ENCODE results near the gene SP4. TPM values are rescaled to one million over a fixed set of nuclear protein-coding genes. Genes with fewer than 3 reads are reported as not detected.

Gene SP4
- total RNA-seq, 2 donors from 2014 or later = 10.9 to 14.1 TPM

- H3K4me1 ChIP-seq (replicated peaks) = no peaks in the 10 kb centered on the region
- H3K9me3 ChIP-seq = no peaks in the 10 kb centered on the region
- TF ChIP-seq POLR2A (IDR thresholded peaks at IDR 0.05) (no peak), CTCF (IDR thresholded peaks at IDR 0.05) (no peak), POLR2AphosphoS5 (IDR thresholded peaks at IDR 0.05) (no peak)
- intact Hi-C loops (cut with DNase I) = no loop called here
- WGBS = 53% methylated on average over 8 of the region's 8 CpGs
- no peak for DNase-seq (ENCODE audit: low spot score)
- H3K27me3 ChIP-seq (replicated peaks; ENCODE audit: insufficient read depth) = no peaks in the 10 kb centered on the region
- no peaks in the 10 kb centered on the region for H3K36me3 ChIP-seq
- H3K27ac ChIP-seq = no peak overlapping the region
- no peak overlapping the region for H3K4me3 ChIP-seq
These were observed 2.1 kb downstream of the SP4 start for GRCh38 chr7:21429786-21430574.

- no peaks in the 10 kb centered on the region for H3K4me1 ChIP-seq (replicated peaks)
- H3K9me3 ChIP-seq = no peaks in the 10 kb centered on the region
- H3K27me3 ChIP-seq (replicated peaks; ENCODE audit: insufficient read depth) = no peaks in the 10 kb centered on the region
- DNase-seq (ENCODE audit: low spot score) = no peak
- 52% methylated on average over 3 of the region's 3 CpGs for WGBS
- no peak overlapping the region for H3K27ac ChIP-seq
- TF ChIP-seq POLR2AphosphoS5 (IDR thresholded peaks at IDR 0.05) = no peak
- H3K36me3 ChIP-seq = no peaks in the 10 kb centered on the region
- no peak overlapping the region for H3K4me3 ChIP-seq
- intact Hi-C loops (cut with DNase I) = no loop called here
These were observed 2.7 kb downstream of the SP4 start for GRCh38 chr7:21430575-21430954.

GRCh38 chr7:21443149-21443841 is 15.4 kb downstream of the SP4 start:
- no peaks in the 10 kb centered on the region for H3K36me3 ChIP-seq
- H3K4me3 ChIP-seq = no peak overlapping the region
- no peaks in the 10 kb centered on the region for H3K9me3 ChIP-seq
- H3K27ac ChIP-seq = no peak overlapping the region
- no peak for DNase-seq (ENCODE audit: low spot score)
- 77% methylated on average over 7 of the region's 7 CpGs for WGBS
- no peak for TF ChIP-seq CTCF (IDR thresholded peaks at IDR 0.05)
- TF ChIP-seq POLR2AphosphoS5 (IDR thresholded peaks at IDR 0.05) = no peak
- no peak for TF ChIP-seq POLR2A (IDR thresholded peaks at IDR 0.05)
- no peaks in the 10 kb centered on the region for H3K27me3 ChIP-seq (replicated peaks; ENCODE audit: insufficient read depth)
- intact Hi-C loops (cut with DNase I) = no loop called here
- no peaks in the 10 kb centered on the region for H3K4me1 ChIP-seq (replicated peaks)

GRCh38 chr7:21448974-21449373 is 21.1 kb downstream of the SP4 start:
- Histone ChIP-seq H3K4me3 (no peak overlapping the region), H3K4me1 (replicated peaks) (no peaks in the 10 kb centered on the region), H3K36me3 (no peaks in the 10 kb centered on the region), H3K9me3 (no peaks in the 10 kb centered on the region), H3K27ac (no peak overlapping the region), H3K27me3 (replicated peaks; ENCODE audit: insufficient read depth) (no peaks in the 10 kb centered on the region)
- intact Hi-C loops (cut with DNase I) = no loop called here
- TF ChIP-seq CTCF (IDR thresholded peaks at IDR 0.05) = no peak
- TF ChIP-seq POLR2A (IDR thresholded peaks at IDR 0.05) = no peak
- TF ChIP-seq POLR2AphosphoS5 (IDR thresholded peaks at IDR 0.05) = no peak
- 86% methylated on average over 6 of the region's 6 CpGs for WGBS
- DNase-seq (ENCODE audit: low spot score) = no peak

- Histone ChIP-seq H3K27me3 (replicated peaks; ENCODE audit: insufficient read depth) (no peaks in the 10 kb centered on the region), H3K4me1 (replicated peaks) (no peaks in the 10 kb centered on the region), H3K4me3 (no peak overlapping the region), H3K27ac (no peak overlapping the region), H3K9me3 (no peaks in the 10 kb centered on the region), H3K36me3 (no peaks in the 10 kb centered on the region)
- DNase-seq (ENCODE audit: low spot score) = no peak
- intact Hi-C loops (cut with DNase I) = no loop called here
- TF ChIP-seq POLR2AphosphoS5 (IDR thresholded peaks at IDR 0.05) (no peak), CTCF (IDR thresholded peaks at IDR 0.05) (no peak), POLR2A (IDR thresholded peaks at IDR 0.05) (no peak)
These were observed 22.2 kb downstream of the SP4 start for GRCh38 chr7:21450076-21450475.

Measured in prostate gland (tissue), 2 donors.